NCI-H2081 treated with DMSO at 0.1 percent for 48 hours (cell line): ENCODE results near the gene ABCC6.
"Not testable (repeated sequence)": the region's sequence is repeated elsewhere in the genome, so short reads cannot be mapped to it uniquely, and the experiment has no call there.

Experiments used
- DNase-seq: peaks from one replicate; lab custom pipeline; 2025; lab: John Stamatoyannopoulos, UW

The ABCC6 gene

GRCh38 chr16:16112450-16113053, 110.7 kb downstream of the ABCC6 start:
- no peak for DNase-seq

- DNase-seq, result no peak
These were observed 111.7 kb downstream of the ABCC6 start for GRCh38 chr16:16111639-16112038.

GRCh38 chr16:16110111-16110490, 113.2 kb downstream of the ABCC6 start:
- no peak for DNase-seq

- no peak for DNase-seq
These were observed 113.7 kb downstream of the ABCC6 start for GRCh38 chr16:16109453-16110110.

- no peak for DNase-seq
These were observed 114.5 kb downstream of the ABCC6 start for GRCh38 chr16:16108759-16109158.

GRCh38 chr16:16107839-16108238, 115.5 kb downstream of the ABCC6 start:
- DNase-seq, result no peak

GRCh38 chr16:16106466-16106865, 116.8 kb downstream of the ABCC6 start:
- DNase-seq, result no peak

GRCh38 chr16:16105646-16106045, 117.6 kb downstream of the ABCC6 start:
- DNase-seq, result no peak

- DNase-seq, result not testable (repeated sequence)
These were observed 118.5 kb downstream of the ABCC6 start for GRCh38 chr16:16104804-16105141.

- not testable (repeated sequence) for DNase-seq
These were observed 119.0 kb downstream of the ABCC6 start for GRCh38 chr16:16104132-16104803.

GRCh38 chr16:16102738-16103137, 120.6 kb downstream of the ABCC6 start:
- DNase-seq, result no peak

- no peak for DNase-seq
These were observed 121.7 kb downstream of the ABCC6 start for GRCh38 chr16:16101585-16101984.

GRCh38 chr16:16100631-16101030, 122.7 kb downstream of the ABCC6 start:
- DNase-seq, result no peak

- DNase-seq, result no peak
These were observed 124.0 kb downstream of the ABCC6 start for GRCh38 chr16:16099320-16099719.
